A549 (cell line): Measurements from ENCODE around the gene PGPEP1. TPM values are rescaled to one million over a fixed set of nuclear protein-coding genes. Genes with fewer than 3 reads are reported as not detected.

Source experiments
- ATAC-seq, 2 experiments: fragments of 200-7000 bp in 1 of 2; fragments of >200 bp in 1 of 2; cut with Nextera tagmentation in 1 of 2; cut with Tn5 transposase in 1 of 2; 3 replicates each; pipeline versions ENCODE4 v1.8.0 to v1.9.1; 2018 to 2020; ENCODE audit warnings: mild to moderate bottlenecking in 1 of 2, moderate library complexity in 1 of 2
- CTCF ChIA-PET: fragments of 300-600 bp; sonication (Branson Sonifier 250); formaldehyde crosslinking; extraction: SDS; loops from one replicate; lab custom pipeline; 2021; ENCODE audit warnings: antibody characterized with exemption, inconsistent platforms; lab: Yijun Ruan, JAX
- POLR2A ChIA-PET: fragments of 350-600 bp; formaldehyde crosslinking; extraction: SDS; loops from one replicate; lab custom pipeline; 2021; ENCODE audit warnings: antibody characterized with exemption, inconsistent platforms; lab: Yijun Ruan, JAX
- DNase-seq, 2 experiments: peaks; one replicate each; pipeline versions ENCODE4 v3.0.0 to v3.0.0-alpha.2; 2011 to 2016; ENCODE audit warnings: low read depth in 1 of 2, low spot score in 1 of 2
- FAIRE-seq: peaks from 2 replicates; lab custom pipeline; 2011; peaks lifted over from hg19 to GRCh38; lab: Jason Lieb, UNC
- H3K27ac ChIP-seq, 2 experiments: fragments of >200 bp; sonication (Bioruptor Twin); formaldehyde crosslinking; 3 replicates each; pipeline ENCODE4 v1.5.1; 2016 to 2017
- H3K4me1 ChIP-seq: fragments of >200 bp; sonication (Bioruptor Twin); formaldehyde crosslinking; 3 replicates; pipeline ENCODE4 v1.6.1; 2016
- H3K4me2 ChIP-seq: fragments of >200 bp; sonication (Bioruptor Twin); formaldehyde crosslinking; 3 replicates; pipeline ENCODE4 v1.6.1; 2016
- H3K4me3 ChIP-seq: fragments of >200 bp; sonication (Bioruptor Twin); formaldehyde crosslinking; 3 replicates; pipeline ENCODE4 v1.5.1; 2016
- H3K9me3 ChIP-seq: fragments of >200 bp; sonication (Bioruptor Twin); formaldehyde crosslinking; 3 replicates; pipeline ENCODE4 v1.6.1; 2016
- ATOH8 ChIP-seq: fragments of 250-450 bp; sonication (Bioruptor Pico); IDR thresholded peaks from 2 replicates; pipeline ENCODE4 v1.5.0; 2020; ENCODE audit warnings: low read depth, mild to moderate bottlenecking, moderate library complexity
- BHLHE40 ChIP-seq: IDR thresholded peaks from 2 replicates; pipeline ENCODE4 v1.6.1; 2012; ENCODE audit warnings: low read depth, low read length, inconsistent platforms
- CBX8 ChIP-seq: fragments of 200-600 bp; sonication (generic); IDR thresholded peaks from 2 replicates; pipeline ENCODE4 v1.6.1; 2016
- CHD4 ChIP-seq: fragments of 200-600 bp; sonication (generic); IDR thresholded peaks from 2 replicates; pipeline ENCODE4 v1.6.1; 2016; ENCODE audit warnings: antibody characterized with exemption, mild to moderate bottlenecking, borderline replicate concordance
- CTCF ChIP-seq: fragments of >200 bp; sonication (Bioruptor Twin); formaldehyde crosslinking; IDR thresholded peaks from 3 replicates; pipeline ENCODE4 v1.5.1; 2016
- E2F6 ChIP-seq: IDR thresholded peaks from 2 replicates; pipeline ENCODE4 v1.6.1; 2012; ENCODE audit warnings: low read depth, borderline replicate concordance
- EHF ChIP-seq: fragments of 250-450 bp; sonication (Bioruptor Pico); IDR thresholded peaks from 2 replicates; pipeline ENCODE4 v1.5.0; 2020; ENCODE audit warnings: mild to moderate bottlenecking
- ELK1 ChIP-seq: fragments of 150-350 bp; IDR thresholded peaks from 2 replicates; pipeline ENCODE4 v1.6.1; 2014; ENCODE audit warnings: low read depth, mild to moderate bottlenecking, low read length
- EP300 ChIP-seq, 2 experiments: fragments of >200 bp; sonication (Bioruptor Twin); formaldehyde crosslinking; IDR thresholded peaks; 2 replicates in 1 of 2; 3 replicates in 1 of 2; pipeline ENCODE4 v1.6.1; 2016 to 2017
- ESRRA ChIP-seq: fragments of 150-350 bp; IDR thresholded peaks from 2 replicates; pipeline ENCODE4 v1.6.1; 2014; ENCODE audit warnings: mild to moderate bottlenecking, low read length, borderline replicate concordance
- FOSL2 ChIP-seq, 2 experiments: fragments of 450-650 bp in 1 of 2; fragments of >200 bp in 1 of 2; sonication (Bioruptor Twin) in 1 of 2; formaldehyde crosslinking; IDR thresholded peaks; 2 replicates each; pipeline versions ENCODE4 v1.5.0 to v1.6.1; 2016 to 2020; ENCODE audit warnings: mild to moderate bottlenecking in 1 of 2, moderate library complexity in 1 of 2
- FOXS1 ChIP-seq: fragments of 250-450 bp; sonication (Bioruptor Pico); IDR thresholded peaks from 2 replicates; pipeline ENCODE4 v1.5.0; 2020; ENCODE audit warnings: mild to moderate bottlenecking, moderate library complexity
- HDAC2 ChIP-seq: fragments of 200-600 bp; sonication (generic); IDR thresholded peaks from 2 replicates; pipeline ENCODE4 v1.6.1; 2016
- HEYL ChIP-seq: fragments of 250-450 bp; sonication (Bioruptor Pico); IDR thresholded peaks from 2 replicates; pipeline ENCODE4 v1.8.0; 2021; ENCODE audit warnings: mild to moderate bottlenecking, moderate library complexity
- HOXB13 ChIP-seq: fragments of 250-450 bp; sonication (Bioruptor Pico); IDR thresholded peaks from 2 replicates; pipeline ENCODE4 v1.5.0; 2020; ENCODE audit warnings: low read depth, mild to moderate bottlenecking, moderate library complexity
- HOXB5 ChIP-seq: fragments of 250-450 bp; sonication (Bioruptor Pico); IDR thresholded peaks from 2 replicates; pipeline ENCODE4 v1.5.0; 2020; ENCODE audit warnings: mild to moderate bottlenecking, moderate library complexity
- JUN ChIP-seq, 2 experiments: fragments of >200 bp; sonication (Bioruptor Twin); formaldehyde crosslinking; IDR thresholded peaks; 2 replicates in 1 of 2; 3 replicates in 1 of 2; pipeline ENCODE4 v1.6.1; 2016 to 2017
- KDM1A ChIP-seq: fragments of 200-600 bp; sonication (generic); IDR thresholded peaks from 2 replicates; pipeline ENCODE4 v1.6.1; 2016; ENCODE audit warnings: low read depth, mild to moderate bottlenecking
- KDM5A ChIP-seq: fragments of 200-600 bp; sonication (generic); IDR thresholded peaks from 2 replicates; pipeline ENCODE4 v1.6.1; 2016; ENCODE audit warnings: antibody characterized with exemption, mild to moderate bottlenecking
- MAX ChIP-seq: IDR thresholded peaks from 2 replicates; pipeline ENCODE4 v1.6.1; 2012
- MAZ ChIP-seq: fragments of 150-350 bp; IDR thresholded peaks from 2 replicates; pipeline ENCODE4 v1.6.1; 2014; ENCODE audit warnings: antibody characterized with exemption, low read depth, low read length, borderline replicate concordance
- MYC ChIP-seq: IDR thresholded peaks from 2 replicates; pipeline ENCODE4 v1.6.1; 2012; ENCODE audit warnings: mild to moderate bottlenecking, inconsistent platforms, low read length, improper control_type of control experiment, borderline replicate concordance
- NFE2L2 ChIP-seq: fragments of 150-350 bp; conservative IDR thresholded peaks from 2 replicates; pipeline ENCODE4 v1.6.1; 2014; ENCODE audit warnings: low read length
- NPAS2 ChIP-seq: fragments of 250-450 bp; sonication (Bioruptor Pico); IDR thresholded peaks from 2 replicates; pipeline ENCODE4 v1.8.0; 2022; ENCODE audit warnings: mild to moderate bottlenecking, moderate library complexity, borderline replicate concordance
- PHF8 ChIP-seq: fragments of 200-600 bp; sonication (generic); IDR thresholded peaks from 2 replicates; pipeline ENCODE4 v1.6.1; 2016; ENCODE audit warnings: low read depth, mild to moderate bottlenecking, antibody characterized with exemption, moderate library complexity, borderline replicate concordance
- POLR2A ChIP-seq: IDR thresholded peaks from 2 replicates; pipeline ENCODE4 v1.6.1; 2012; ENCODE audit warnings: mild to moderate bottlenecking, low read length
- RAD21 ChIP-seq, 2 experiments: fragments of >200 bp in 1 of 2; sonication (Bioruptor Twin) in 1 of 2; formaldehyde crosslinking in 1 of 2; IDR thresholded peaks in 1 of 2; conservative IDR thresholded peaks in 1 of 2; 2 replicates in 1 of 2; 3 replicates in 1 of 2; pipeline ENCODE4 v1.6.1; 2012 to 2018; ENCODE audit warnings: inconsistent platforms in 1 of 2
- RARB ChIP-seq: fragments of 250-450 bp; sonication (Bioruptor Pico); IDR thresholded peaks from 2 replicates; pipeline ENCODE4 v1.8.0; 2021; ENCODE audit warnings: mild to moderate bottlenecking, moderate library complexity
- RCOR1 ChIP-seq: fragments of 150-350 bp; IDR thresholded peaks from 2 replicates; pipeline ENCODE4 v1.6.1; 2014; ENCODE audit warnings: antibody characterized with exemption, low read length, low read depth
- SMC3 ChIP-seq: fragments of >200 bp; sonication (Bioruptor Twin); formaldehyde crosslinking; IDR thresholded peaks from 3 replicates; pipeline ENCODE4 v1.6.1; 2018; ENCODE audit warnings: inconsistent platforms
- SREBF2 ChIP-seq: fragments of 450-650 bp; IDR thresholded peaks from 2 replicates; pipeline ENCODE4 v1.6.1; 2014; ENCODE audit warnings: mild to moderate bottlenecking, moderate library complexity
- USF2 ChIP-seq: fragments of 450-650 bp; IDR thresholded peaks from 2 replicates; pipeline ENCODE4 v1.6.1; 2014; ENCODE audit warnings: antibody characterized with exemption
- ZC3H11A ChIP-seq: fragments of 450-650 bp; IDR thresholded peaks from 2 replicates; pipeline ENCODE4 v1.6.1; 2014; ENCODE audit warnings: antibody characterized with exemption, mild to moderate bottlenecking
- ZFP36 ChIP-seq: fragments of 450-650 bp; IDR thresholded peaks from 2 replicates; pipeline ENCODE4 v1.6.1; 2014; ENCODE audit warnings: borderline replicate concordance; ENCODE audit not compliant: partially characterized antibody
- ZNF302 ChIP-seq: fragments of 250-450 bp; sonication (Bioruptor Pico); IDR thresholded peaks from 2 replicates; pipeline ENCODE4 v1.9.0; 2021; ENCODE audit warnings: inconsistent platforms, mild to moderate bottlenecking, moderate library complexity
- ZSCAN20 ChIP-seq: fragments of 250-450 bp; sonication (Bioruptor Pico); IDR thresholded peaks from 2 replicates; pipeline ENCODE4 v1.8.0; 2022; ENCODE audit warnings: mild to moderate bottlenecking, moderate library complexity
- WGBS: methylation state at CpG from one replicate; pipeline ENCODE4 v1.1.6; 2017; ENCODE audit errors: missing lambda C conversion rate; 5-methylcytosine and 5-hydroxymethylcytosine counted together
- polyA plus RNA-seq, 4 experiments: library from polyadenylated mRNA; depleted of rRNA in 3 of 4; stranded (reverse); fragments of >200 nt; fragmentation: RNase III in 1 of 4; extraction: RNeasy Plus Mini Kit Qiagen cat#74134 plus additional on column Dnase treatment in 1 of 4; gene quantifications; 2 replicates in 3 of 4; 3 replicates in 1 of 4; pipeline ENCODE4 v1.2.3, GENCODE V29; 2011 to 2017

Gene PGPEP1
- polyA plus RNA-seq, 2 of the 4 experiments (the other 2 are of a cell fraction), result 5.3 to 7.1 TPM

- POLR2A ChIA-PET, result interaction anchor here (0.5 to 3.0 kb wide), 10 partner anchors 11 to 125 kb away, joined by 3 to 235 read pairs (median 6); partner anchors contain the start of genes GDF15, JUND and LSM4
- ATAC-seq (peak; percentile 74 to 77), FAIRE-seq (no peak), DNase-seq (peak; percentile 65 to 93)
- Histone ChIP-seq H3K27ac (peak overlapping the region; percentile 99 to 100), H3K4me1 (peaks cover 30% of the 10 kb centered on the region), H3K9me3 (no peaks in the 10 kb centered on the region), H3K4me2 (peak overlapping the region; percentile 92), H3K4me3 (peak overlapping the region; percentile 56)
- 1% methylated on average over 14 of the region's 75 CpGs for WGBS
- CTCF ChIA-PET, result interaction anchor here (0.7 to 6.5 kb wide), 6 partner anchors 10 to 36 kb away, joined by 3 to 57 read pairs (median 3); partner anchors contain the start of gene JUND
- TF ChIP-seq FOSL2 (IDR thresholded peaks at IDR 0.05) (no peak), FOSL2 (CRISPR knock-in tag; IDR thresholded peaks at IDR 0.05) (peak; percentile 55), MAZ (peak; percentile 44; the same call in 1 of the 2 replicates), HOXB5 (CRISPR knock-in tag) (peak; percentile 91; the same call in 1 of the 2 replicates), ELK1 (no peak), SREBF2 (no peak), MAX (peak; percentile 91), JUN (IDR thresholded peaks at IDR 0.05) (peak; percentile 85 to 88), HOXB13 (peak; percentile 71; the same call in 1 of the 2 replicates), CBX8 (no peak), E2F6 (peak; percentile 96), ATOH8 (peak; percentile 77), RARB (peak; percentile 95), KDM5A (no peak), NPAS2 (CRISPR knock-in tag) (no peak), RCOR1 (no peak), FOXS1 (CRISPR knock-in tag) (peak; percentile 66; the same call in 1 of the 2 replicates), EHF (peak; percentile 80), MYC (no peak), RAD21 (conservative IDR thresholded peaks at IDR 0.05 in 1 of 2, IDR thresholded peaks at IDR 0.05 in 1 of 2) (no peak), KDM1A (no peak), HEYL (CRISPR knock-in tag) (0 out of 2 replicates have a peak, but pooled peaks have one; percentile 48), ZSCAN20 (CRISPR knock-in tag) (no peak), ZC3H11A (no peak), POLR2A (peak; percentile 29), ZFP36 (no peak), NFE2L2 (no peak), HDAC2 (no peak), CHD4 (no peak), BHLHE40 (no peak), ZNF302 (CRISPR knock-in tag) (0 out of 2 replicates have a peak, but pooled peaks have one; percentile 12), PHF8 (no peak), ESRRA (no peak), CTCF (no peak), USF2 (no peak), SMC3 (no peak; the same call in 1 of the 3 replicates), EP300 (IDR thresholded peaks at IDR 0.05) (peak; percentile 45 to 87; a peak in 3 of 5 replicates)
Observed at GRCh38 chr19:18291590-18292461, 48.6 kb upstream of the PGPEP1 start.
